Measurements from ENCODE around the gene SLC16A14. TPM values are rescaled to one million over a fixed set of nuclear protein-coding genes. Genes with fewer than 3 reads are reported as not detected.

SLC16A14 gene
- total RNA-seq, 1 donor from 2014 or later = 4.2 TPM

GRCh38 chr2:230068016-230068650 lies 591 bp downstream of the SLC16A14 start:
- Mint-ChIP-seq H3K4me1 (ENCODE audit: low read depth, unreplicated experiment) (peaks cover 8% of the 10 kb centered on the region), H3K4me3 (ENCODE audit: unreplicated experiment) (peak overlapping the region; percentile 92), H3K27me3 (ENCODE audit: low read depth, unreplicated experiment) (peaks cover 20% of the 10 kb centered on the region), H3K36me3 (ENCODE audit: low read depth, unreplicated experiment) (peaks cover 3% of the 10 kb centered on the region), H3K9me3 (ENCODE audit: unreplicated experiment) (peaks cover 2% of the 10 kb centered on the region), H3K27ac (ENCODE audit: unreplicated experiment) (peak overlapping the region; percentile 86)
- H3K9me3 ChIP-seq (ENCODE audit: insufficient read depth, low read depth, low read length) = no peaks in the 10 kb centered on the region
- TF ChIP-seq, protein P1, sequence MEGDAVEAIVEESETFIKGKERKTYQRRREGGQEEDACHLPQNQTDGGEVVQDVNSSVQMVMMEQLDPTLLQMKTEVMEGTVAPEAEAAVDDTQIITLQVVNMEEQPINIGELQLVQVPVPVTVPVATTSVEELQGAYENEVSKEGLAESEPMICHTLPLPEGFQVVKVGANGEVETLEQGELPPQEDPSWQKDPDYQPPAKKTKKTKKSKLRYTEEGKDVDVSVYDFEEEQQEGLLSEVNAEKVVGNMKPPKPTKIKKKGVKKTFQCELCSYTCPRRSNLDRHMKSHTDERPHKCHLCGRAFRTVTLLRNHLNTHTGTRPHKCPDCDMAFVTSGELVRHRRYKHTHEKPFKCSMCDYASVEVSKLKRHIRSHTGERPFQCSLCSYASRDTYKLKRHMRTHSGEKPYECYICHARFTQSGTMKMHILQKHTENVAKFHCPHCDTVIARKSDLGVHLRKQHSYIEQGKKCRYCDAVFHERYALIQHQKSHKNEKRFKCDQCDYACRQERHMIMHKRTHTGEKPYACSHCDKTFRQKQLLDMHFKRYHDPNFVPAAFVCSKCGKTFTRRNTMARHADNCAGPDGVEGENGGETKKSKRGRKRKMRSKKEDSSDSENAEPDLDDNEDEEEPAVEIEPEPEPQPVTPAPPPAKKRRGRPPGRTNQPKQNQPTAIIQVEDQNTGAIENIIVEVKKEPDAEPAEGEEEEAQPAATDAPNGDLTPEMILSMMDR (IDR thresholded peaks at IDR 0.05; ENCODE audit: insufficient read depth, low read depth, low read length) = no peak
- TF ChIP-seq EZH2 (IDR thresholded peaks at IDR 0.05; ENCODE audit: insufficient read depth, low read length) = no peak
- peak overlapping the region; percentile 14 for H3K27ac ChIP-seq (ENCODE audit: low read depth, low read length)
- peak; percentile 22 for DNase-seq (ENCODE audit: low read depth)
- peak overlapping the region; percentile 93 for H2AFZ ChIP-seq (ENCODE audit: low read depth, low read length)
- no peaks in the 10 kb centered on the region for H3K27me3 ChIP-seq (ENCODE audit: insufficient read depth, low read length)
- H3K36me3 ChIP-seq (ENCODE audit: insufficient read depth, low read length) = no peaks in the 10 kb centered on the region
- H3K4me3 ChIP-seq (ENCODE audit: insufficient read depth, low read depth, low read length) = peak overlapping the region; percentile 67
- H4K20me1 ChIP-seq (ENCODE audit: insufficient read depth, low read length) = no peaks in the 10 kb centered on the region
- no peak for FAIRE-seq
- H3K4me2 ChIP-seq (ENCODE audit: low read length) = peak overlapping the region; percentile 94
- peak overlapping the region; percentile 67 for H3K9ac ChIP-seq (ENCODE audit: low read length)
- no peaks in the 10 kb centered on the region for H3K4me1 ChIP-seq (ENCODE audit: insufficient read depth, low read length)
- H3K79me2 ChIP-seq (ENCODE audit: insufficient read depth, low read length) = no peaks in the 10 kb centered on the region

DNA sequence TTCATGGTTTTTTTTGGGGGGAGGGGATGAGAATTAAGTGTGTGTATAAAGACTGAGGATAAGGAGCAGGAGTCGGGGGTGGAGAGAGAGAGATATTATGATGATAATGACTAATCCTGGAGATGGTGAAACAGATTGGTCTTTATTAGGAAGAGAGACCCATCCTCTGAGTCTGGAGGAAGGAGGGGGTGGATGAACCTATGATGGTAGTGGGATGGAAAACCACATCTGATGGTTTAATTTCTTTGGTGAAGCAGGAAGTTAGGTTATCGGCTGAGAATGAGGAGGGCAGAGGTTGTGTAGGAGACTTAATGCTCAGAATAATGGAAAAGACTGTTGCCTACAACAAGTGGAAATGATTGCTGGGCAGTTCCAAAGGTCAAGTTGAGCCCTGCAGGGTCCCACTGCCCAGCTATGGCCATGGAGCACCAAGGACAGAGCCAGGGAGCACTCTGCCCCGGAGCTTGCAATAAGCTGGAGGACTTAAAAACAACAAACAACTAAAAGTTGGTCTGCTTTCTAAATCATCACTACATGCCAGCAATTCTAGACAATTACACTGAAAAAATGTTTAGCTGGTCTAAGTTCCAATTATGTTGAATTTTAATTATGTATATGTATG lies 7.9 kb downstream of the SLC16A14 start:
- Histone ChIP-seq H3K9ac (ENCODE audit: low read length) (no peak overlapping the region), H3K4me1 (ENCODE audit: insufficient read depth, low read length) (peaks cover 9% of the 10 kb centered on the region), H3K9me3 (ENCODE audit: insufficient read depth, low read depth, low read length) (no peaks in the 10 kb centered on the region), H2AFZ (ENCODE audit: low read depth, low read length) (no peak overlapping the region), H3K79me2 (ENCODE audit: insufficient read depth, low read length) (no peaks in the 10 kb centered on the region), H3K36me3 (ENCODE audit: insufficient read depth, low read length) (no peaks in the 10 kb centered on the region), H3K4me2 (ENCODE audit: low read length) (peak overlapping the region; percentile 49), H3K27me3 (ENCODE audit: insufficient read depth, low read length) (no peaks in the 10 kb centered on the region), H3K4me3 (ENCODE audit: insufficient read depth, low read depth, low read length) (no peak overlapping the region), H4K20me1 (ENCODE audit: insufficient read depth, low read length) (no peaks in the 10 kb centered on the region), H3K27ac (ENCODE audit: low read depth, low read length) (no peak overlapping the region)
- DNase-seq (ENCODE audit: low read depth) (peak; percentile 30), FAIRE-seq (no peak)
- peaks cover 2% of the 10 kb centered on the region for H3K27me3 Mint-ChIP-seq (ENCODE audit: low read depth, unreplicated experiment)
- peak overlapping the region; percentile 1 for H3K4me3 Mint-ChIP-seq (ENCODE audit: unreplicated experiment)
- H3K4me1 Mint-ChIP-seq (ENCODE audit: low read depth, unreplicated experiment) = peaks cover 9% of the 10 kb centered on the region
- no peak for TF ChIP-seq EZH2 (IDR thresholded peaks at IDR 0.05; ENCODE audit: insufficient read depth, low read length)
- TF ChIP-seq, protein P1 (IDR thresholded peaks at IDR 0.05; ENCODE audit: insufficient read depth, low read depth, low read length) = no peak
- peak overlapping the region; percentile 83 for H3K27ac Mint-ChIP-seq (ENCODE audit: unreplicated experiment)
- no peaks in the 10 kb centered on the region for H3K36me3 Mint-ChIP-seq (ENCODE audit: low read depth, unreplicated experiment)
- no peaks in the 10 kb centered on the region for H3K9me3 Mint-ChIP-seq (ENCODE audit: unreplicated experiment)
